Left colon (tissue), 2 donors: ENCODE data around the gene RPP21. TPM values are rescaled to one million over a fixed set of nuclear protein-coding genes. Genes with fewer than 3 reads are reported as not detected.
"Not testable (repeated sequence)": the region's sequence is repeated elsewhere in the genome, so short reads cannot be mapped to it uniquely, and the experiment has no call there.

ENCODE experiments used
- ATAC-seq: fragments of 200-7000 bp; cut with Tn5 transposase; one replicate; pipeline ENCODE4 v1.9.1; 2020; ENCODE audit warnings: mild to moderate bottlenecking, moderate library complexity
- DNase-seq, 2 donors: peaks; one replicate each; pipeline ENCODE4 v3.0.0-alpha.2; 2020
- intact Hi-C, 2 donors: fragments of 100-400 bp; cut with DNase I in 1 of 2; cut with micrococcal nuclease in 1 of 2; formaldehyde crosslinking; loops; one replicate each; pipeline versions ENCODE4 v1.11.2 to v1.14.0; 2022; cut with DNase I, micrococcal nuclease
- total RNA-seq, 2 donors: library from RNA; stranded (reverse); fragmentation: NEBNext Ultra II Directional; extraction: Animal tissue kit (Norgen Biotek cat#: 25700); gene quantifications; one replicate each; pipeline ENCODE4 v1.2.1, GENCODE V29; 2021
- donor health status: DM: no; HTN: no; CAD: no.
- donor health status: DM: yes; HTN: yes; CAD: no.

Gene RPP21
- total RNA-seq, 2 donors from 2014 or later: 40.1 to 44.7 TPM

GRCh38 chr6:30359276-30359675, 14.3 kb downstream of the RPP21 start:
- DNase-seq: no peak
- intact Hi-C loops: no loop called here
- no peak for ATAC-seq

- ATAC-seq: no peak
- DNase-seq: no peak
- intact Hi-C loops: no loop called here
These were observed 15.2 kb downstream of the RPP21 start for GRCh38 chr6:30360139-30360538.

- ATAC-seq (no peak), DNase-seq (no peak)
- intact Hi-C loops: no loop called here
These were observed 16.7 kb downstream of the RPP21 start for GRCh38 chr6:30361661-30362060.

GRCh38 chr6:30363459-30363858, 18.5 kb downstream of the RPP21 start:
- ATAC-seq (no peak), DNase-seq (no peak)
- intact Hi-C loops: no loop called here

- intact Hi-C loops: no loop called here
- DNase-seq (no peak), ATAC-seq (peak; percentile 52)
These were observed 19.6 kb downstream of the RPP21 start for GRCh38 chr6:30364591-30364990.

GRCh38 chr6:30369280-30369679, 24.3 kb downstream of the RPP21 start:
- ATAC-seq, DNase-seq, intact Hi-C loops: not testable (repeated sequence)

GRCh38 chr6:30378290-30378937, 33.5 kb downstream of the RPP21 start:
- no peak for ATAC-seq
- DNase-seq: no peak
- intact Hi-C loops: no loop called here

- intact Hi-C loops: no loop called here
- no peak for DNase-seq
- ATAC-seq: no peak
These were observed 35.5 kb downstream of the RPP21 start for GRCh38 chr6:30380464-30380863.

GRCh38 chr6:30386166-30386565, 41.2 kb downstream of the RPP21 start:
- intact Hi-C loops: no loop called here
- DNase-seq (no peak), ATAC-seq (no peak)

GRCh38 chr6:30391240-30391639, 46.3 kb downstream of the RPP21 start:
- DNase-seq: no peak
- no peak for ATAC-seq
- intact Hi-C loops: no loop called here

GRCh38 chr6:30394139-30394538, 49.2 kb downstream of the RPP21 start:
- intact Hi-C loops: no loop called here
- ATAC-seq: peak; percentile 84
- peak; percentile 40 to 47 for DNase-seq

Other genes with a start within 250 kb of the RPP21 start
- 100 to 1,000 TPM in 1 of 2 donors, 10 to 100 TPM in 1; 80.0 to 278 TPM for gene TRIM31, start 232.1 kb upstream of the RPP21 start, total RNA-seq
- gene TRIM40, start 209.0 kb upstream of the RPP21 start, total RNA-seq: 10 to 100 TPM; 13.2 to 30.7 TPM
- 1 to 10 TPM; 5.6 to 6.3 TPM for gene TRIM10, start 183.9 kb upstream of the RPP21 start, total RNA-seq
- gene TRIM15, start 181.6 kb upstream of the RPP21 start, total RNA-seq: 10 to 100 TPM; 58.8 to 62.5 TPM
- 10 to 100 TPM; 47.1 to 48.7 TPM for gene TRIM26, start 131.8 kb upstream of the RPP21 start, total RNA-seq
- 1 to 10 TPM; 7.8 to 9.2 TPM for gene TRIM39, start 18.2 kb upstream of the RPP21 start, total RNA-seq
- 100 to 1,000 TPM; 332 to 370 TPM for gene HLA-E, start 144.4 kb downstream of the RPP21 start, total RNA-seq
- 10 to 100 TPM; 42.6 to 43.8 TPM for gene GNL1, start 211.3 kb downstream of the RPP21 start, total RNA-seq
- gene PRR3, start 212.1 kb downstream of the RPP21 start, total RNA-seq: 1 to 10 TPM; 4.2 to 4.7 TPM
- 10 to 100 TPM; 41.7 to 52.0 TPM for gene ABCF1, start 226.3 kb downstream of the RPP21 start, total RNA-seq